BLaER1 (cell line): ENCODE results near the gene HDAC4.

Experiments used
- H3K27ac ChIP-seq: shearing (Covaris generic); formaldehyde crosslinking; 2 replicates; pipeline ENCODE4 v1.8.1; 2022
- H3K27me3 ChIP-seq: shearing (Covaris generic); formaldehyde crosslinking; 2 replicates; pipeline ENCODE4 v1.8.1; 2022
- H3K36me3 ChIP-seq: shearing (Covaris generic); formaldehyde crosslinking; 2 replicates; pipeline ENCODE4 v1.8.1; 2022
- H3K4me1 ChIP-seq: shearing (Covaris generic); formaldehyde crosslinking; 2 replicates; pipeline ENCODE4 v1.8.1; 2022
- H3K4me2 ChIP-seq: shearing (Covaris generic); formaldehyde crosslinking; 2 replicates; pipeline ENCODE4 v1.8.1; 2022
- H3K4me3 ChIP-seq: shearing (Covaris generic); formaldehyde crosslinking; 2 replicates; pipeline ENCODE4 v1.8.1; 2022
- H3K9ac ChIP-seq: shearing (Covaris generic); formaldehyde crosslinking; 2 replicates; pipeline ENCODE4 v1.8.1; 2022
- H3K9me3 ChIP-seq: shearing (Covaris generic); formaldehyde crosslinking; 2 replicates; pipeline ENCODE4 v1.8.1; 2022
- H4K20me1 ChIP-seq: shearing (Covaris generic); formaldehyde crosslinking; 2 replicates; pipeline ENCODE4 v1.8.1; 2022
- Cebpa-rat ChIP-seq: shearing (Covaris generic); IDR thresholded peaks from 2 replicates; pipeline ENCODE4 v1.8.1; 2022

The HDAC4 gene

GRCh38 chr2:239440511-239440959 is 39.7 kb upstream of the HDAC4 start:
- H3K4me3 ChIP-seq, result peak overlapping the region; percentile 68
- H3K27ac ChIP-seq, result peak overlapping the region; percentile 98

GRCh38 chr2:239439754-239440315 is 39.0 kb upstream of the HDAC4 start:
- H3K9ac ChIP-seq, result peak overlapping the region; percentile 94
- H3K9me3 ChIP-seq, result peaks cover 14% of the 10 kb centered on the region; the same call in 1 of the 2 replicates
- H3K4me2 ChIP-seq, result peak overlapping the region; percentile 99
- H3K36me3 ChIP-seq, result peaks cover 6% of the 10 kb centered on the region; the same call in 1 of the 2 replicates
- TF ChIP-seq Cebpa-rat, result no peak
- H3K27ac ChIP-seq, result peak overlapping the region; percentile 98
- peaks cover 75% of the 10 kb centered on the region for H3K4me1 ChIP-seq
- peak overlapping the region; percentile 68 for H3K4me3 ChIP-seq
- H3K27me3 ChIP-seq, result no peaks in the 10 kb centered on the region
- H4K20me1 ChIP-seq, result no peaks in the 10 kb centered on the region

More at GRCh38 chr2:239440511-239440959, 39.7 kb upstream of the HDAC4 start:
- peak overlapping the region; percentile 94 for H3K9ac ChIP-seq
- H3K4me2 ChIP-seq, result peak overlapping the region; percentile 99
- H3K36me3 ChIP-seq, result peaks cover 6% of the 10 kb centered on the region; the same call in 1 of the 2 replicates
- H3K9me3 ChIP-seq, result peaks cover 14% of the 10 kb centered on the region; the same call in 1 of the 2 replicates
- no peaks in the 10 kb centered on the region for H4K20me1 ChIP-seq
- H3K27me3 ChIP-seq, result no peaks in the 10 kb centered on the region
- TF ChIP-seq Cebpa-rat, result no peak
- peaks cover 81% of the 10 kb centered on the region for H3K4me1 ChIP-seq

- peaks cover 68% of the 10 kb centered on the region for H3K4me1 ChIP-seq
- peak overlapping the region; percentile 98 for H3K27ac ChIP-seq
- H3K4me3 ChIP-seq, result peak overlapping the region; percentile 68
- H3K9me3 ChIP-seq, result peaks cover 12% of the 10 kb centered on the region
- TF ChIP-seq Cebpa-rat, result no peak
- peak overlapping the region; percentile 99 for H3K4me2 ChIP-seq
- peak overlapping the region; percentile 94 for H3K9ac ChIP-seq
- H4K20me1 ChIP-seq, result no peaks in the 10 kb centered on the region
- H3K27me3 ChIP-seq, result no peaks in the 10 kb centered on the region
- H3K36me3 ChIP-seq, result peaks cover 4% of the 10 kb centered on the region; the same call in 1 of the 2 replicates
These were observed 38.4 kb upstream of the HDAC4 start for GRCh38 chr2:239438995-239439753.

- Histone ChIP-seq H3K9ac (no peak overlapping the region), H3K27me3 (no peaks in the 10 kb centered on the region), H3K36me3 (no peaks in the 10 kb centered on the region), H3K4me3 (no peak overlapping the region), H3K4me2 (peak overlapping the region; percentile 99), H3K27ac (peak overlapping the region; percentile 98; the same call in 1 of the 2 replicates), H4K20me1 (no peaks in the 10 kb centered on the region), H3K9me3 (peaks cover 17% of the 10 kb centered on the region), H3K4me1 (peaks cover 60% of the 10 kb centered on the region)
- no peak for TF ChIP-seq Cebpa-rat
These were observed 37.5 kb upstream of the HDAC4 start for GRCh38 chr2:239438368-239438767.

- peak overlapping the region; percentile 17; the same call in 1 of the 2 replicates for H3K4me2 ChIP-seq
- H3K4me1 ChIP-seq, result peaks cover 45% of the 10 kb centered on the region
- no peaks in the 10 kb centered on the region for H4K20me1 ChIP-seq
- H3K9me3 ChIP-seq, result peaks cover 18% of the 10 kb centered on the region
- no peaks in the 10 kb centered on the region for H3K36me3 ChIP-seq
- H3K27ac ChIP-seq, result no peak overlapping the region
- no peak for TF ChIP-seq Cebpa-rat
- no peak overlapping the region for H3K4me3 ChIP-seq
- H3K9ac ChIP-seq, result no peak overlapping the region
- H3K27me3 ChIP-seq, result no peaks in the 10 kb centered on the region
These were observed 36.0 kb upstream of the HDAC4 start for GRCh38 chr2:239436669-239437335.

- Histone ChIP-seq H3K36me3 (no peaks in the 10 kb centered on the region), H3K4me2 (no peak overlapping the region), H3K27me3 (no peaks in the 10 kb centered on the region), H4K20me1 (no peaks in the 10 kb centered on the region), H3K4me3 (no peak overlapping the region), H3K9ac (no peak overlapping the region), H3K4me1 (peaks cover 39% of the 10 kb centered on the region), H3K27ac (peak overlapping the region; percentile 18; the same call in 1 of the 2 replicates), H3K9me3 (peaks cover 19% of the 10 kb centered on the region)
- no peak for TF ChIP-seq Cebpa-rat
These were observed 35.3 kb upstream of the HDAC4 start for GRCh38 chr2:239436076-239436475.

- H3K27ac ChIP-seq, result no peak overlapping the region
- H3K9me3 ChIP-seq, result peaks cover 28% of the 10 kb centered on the region
These were observed 33.1 kb upstream of the HDAC4 start for GRCh38 chr2:239433777-239434403.

GRCh38 chr2:239432174-239432573 is 31.4 kb upstream of the HDAC4 start:
- H3K4me2 ChIP-seq, result no peak overlapping the region
- H3K4me3 ChIP-seq, result no peak overlapping the region
- no peaks in the 10 kb centered on the region for H3K27me3 ChIP-seq
- H3K36me3 ChIP-seq, result no peaks in the 10 kb centered on the region
- H4K20me1 ChIP-seq, result no peaks in the 10 kb centered on the region
- H3K27ac ChIP-seq, result no peak overlapping the region
- peaks cover 20% of the 10 kb centered on the region for H3K4me1 ChIP-seq
- no peak overlapping the region for H3K9ac ChIP-seq
- peaks cover 28% of the 10 kb centered on the region for H3K9me3 ChIP-seq
- no peak for TF ChIP-seq Cebpa-rat

More at GRCh38 chr2:239433777-239434403, 33.1 kb upstream of the HDAC4 start:
- Histone ChIP-seq H3K9ac (no peak overlapping the region), H4K20me1 (no peaks in the 10 kb centered on the region), H3K4me2 (no peak overlapping the region), H3K36me3 (no peaks in the 10 kb centered on the region), H3K4me3 (no peak overlapping the region), H3K4me1 (peaks cover 32% of the 10 kb centered on the region), H3K27me3 (no peaks in the 10 kb centered on the region)
- no peak for TF ChIP-seq Cebpa-rat

- no peak overlapping the region for H3K4me2 ChIP-seq
These were observed 30.7 kb upstream of the HDAC4 start for GRCh38 chr2:239431536-239431935.

More at GRCh38 chr2:239431536-239431935, 30.7 kb upstream of the HDAC4 start:
- no peaks in the 10 kb centered on the region for H4K20me1 ChIP-seq
- H3K36me3 ChIP-seq, result no peaks in the 10 kb centered on the region
- H3K27me3 ChIP-seq, result no peaks in the 10 kb centered on the region
- no peak overlapping the region for H3K27ac ChIP-seq
- no peak overlapping the region for H3K4me3 ChIP-seq
- no peak for TF ChIP-seq Cebpa-rat
- peaks cover 14% of the 10 kb centered on the region for H3K4me1 ChIP-seq
- no peak overlapping the region for H3K9ac ChIP-seq
- H3K9me3 ChIP-seq, result peaks cover 28% of the 10 kb centered on the region
